IPS-18c (cell line): ENCODE measurements around the gene PLPP1.
"Not testable (repeated sequence)": the region's sequence is repeated elsewhere in the genome, so short reads cannot be mapped to it uniquely, and the experiment has no call there.

Experiments
- H3K4me3 ChIP-seq: 2 replicates; pipeline ENCODE4 v1.7.0; 2013; ENCODE audit warnings: low read depth, mild to moderate bottlenecking, low read length, moderate library complexity; ENCODE audit not compliant: insufficient read depth
- H3K9me3 ChIP-seq: one replicate; pipeline ENCODE4 v1.6.1; 2013; ENCODE audit warnings: mild to moderate bottlenecking, low read length, moderate library complexity; ENCODE audit not compliant: control insufficient read depth, insufficient read depth

Gene PLPP1

DNA sequence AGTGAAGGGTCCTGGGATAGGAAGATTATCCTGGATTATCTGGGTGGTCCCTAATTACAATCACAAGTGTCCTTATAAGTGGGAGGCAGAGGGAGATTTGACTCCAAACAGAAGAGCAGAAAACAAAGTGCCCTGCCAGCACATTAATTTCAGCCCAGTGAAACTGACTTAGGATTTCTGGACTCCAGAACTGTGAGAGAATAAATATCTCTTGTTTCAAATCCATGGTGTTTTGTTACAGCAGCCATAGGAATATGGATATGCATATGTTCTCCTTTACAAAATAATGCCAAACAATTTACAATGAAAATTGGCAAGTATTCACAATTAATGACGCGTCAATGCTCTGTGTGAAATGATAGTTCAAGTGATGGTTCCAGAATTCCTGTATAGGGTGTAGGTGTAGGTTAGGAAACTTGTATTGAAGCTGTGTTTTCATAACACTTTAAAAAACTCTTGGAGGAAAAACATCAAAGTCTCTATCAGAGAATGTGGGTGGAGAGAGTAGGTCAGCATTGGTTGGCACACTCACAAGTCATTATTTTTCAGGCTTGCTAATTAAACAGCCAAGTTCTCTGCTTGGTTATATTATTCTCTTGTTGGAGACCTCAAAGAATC lies 19.9 kb upstream of the PLPP1 start:
- H3K9me3 ChIP-seq = no peaks in the 10 kb centered on the region
- no peak overlapping the region for H3K4me3 ChIP-seq

DNA sequence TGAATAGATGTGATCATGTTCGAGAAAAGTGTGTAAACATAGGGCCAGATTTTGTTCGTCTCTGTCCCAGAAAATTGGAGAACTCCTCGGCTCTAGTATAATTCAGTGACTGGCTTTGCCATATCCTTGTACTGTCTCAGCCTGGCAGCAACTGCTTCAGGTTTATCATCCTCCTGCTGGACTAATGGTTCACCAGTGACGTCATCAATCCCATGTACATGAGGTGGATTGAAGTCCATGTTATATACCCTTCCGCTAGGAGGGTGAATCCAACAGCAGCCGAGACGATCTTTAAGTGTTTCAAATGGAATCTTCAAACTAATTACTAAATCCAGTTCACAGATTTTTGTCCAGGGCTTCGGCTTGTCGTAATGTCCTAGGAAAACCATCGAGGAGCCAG lies 17.1 kb upstream of the PLPP1 start:
- H3K9me3 ChIP-seq = no peaks in the 10 kb centered on the region

DNA sequence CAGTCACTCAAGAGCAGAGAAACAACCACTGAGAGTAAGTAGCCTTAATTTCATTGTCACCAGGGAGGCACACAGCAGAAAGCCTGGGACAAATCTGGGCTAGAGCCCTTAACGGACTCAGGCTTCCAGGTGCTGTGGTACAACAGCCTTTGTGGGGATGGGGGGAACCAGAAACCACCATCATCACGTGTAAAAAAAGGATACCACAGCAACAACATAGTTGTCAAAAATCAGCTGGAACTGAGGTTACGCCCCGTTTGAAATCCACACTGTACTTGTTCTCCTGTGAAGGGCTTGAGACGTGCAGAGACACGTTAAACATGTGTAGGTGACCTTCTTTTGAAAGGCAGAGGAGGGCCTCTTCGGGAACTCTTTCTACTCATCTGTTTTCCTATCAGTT lies 16.6 kb upstream of the PLPP1 start:
- H3K4me3 ChIP-seq = no peak overlapping the region
- no peaks in the 10 kb centered on the region for H3K9me3 ChIP-seq

More for the DNA sequence above, 17.1 kb upstream of the PLPP1 start:
- H3K4me3 ChIP-seq = no peak overlapping the region

DNA sequence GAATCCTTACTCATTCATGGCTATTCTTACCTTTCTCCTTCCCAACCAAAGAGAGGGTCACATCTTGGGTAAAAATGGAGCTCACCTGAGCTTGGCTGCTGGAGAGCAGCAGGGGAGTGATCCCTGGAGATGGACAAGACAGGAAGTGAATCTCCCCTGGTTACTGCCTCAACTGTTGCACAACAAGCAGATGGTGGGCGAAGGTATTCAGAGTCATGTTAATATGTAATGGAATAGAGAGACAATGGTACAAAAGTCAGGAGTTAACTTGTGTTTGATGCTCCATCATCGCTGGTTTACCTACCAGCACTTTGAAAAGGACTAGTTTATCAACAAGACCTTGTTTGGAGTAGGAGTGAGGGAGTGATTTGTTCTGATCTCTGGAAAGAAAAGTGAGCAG lies 13.0 kb upstream of the PLPP1 start:
- no peaks in the 10 kb centered on the region for H3K9me3 ChIP-seq
- no peak overlapping the region for H3K4me3 ChIP-seq

DNA sequence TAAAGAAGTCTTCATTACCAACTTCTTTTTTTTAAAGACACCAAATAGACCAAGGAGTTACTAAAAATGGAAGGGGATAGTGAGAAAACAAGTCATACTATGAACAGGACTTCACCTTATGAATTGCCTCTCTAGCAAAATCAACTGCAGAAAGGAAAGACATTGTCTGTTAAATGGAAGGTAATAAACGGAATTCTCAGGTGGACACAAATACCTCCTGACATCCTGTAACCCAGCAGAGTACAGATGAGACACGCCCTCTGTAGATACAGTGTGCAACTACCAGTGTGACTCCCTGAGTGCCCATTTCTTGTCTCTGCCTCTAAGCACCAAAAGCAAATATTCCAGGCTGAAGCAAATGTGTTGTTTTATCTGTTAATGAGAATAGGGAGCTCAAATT lies 12.2 kb upstream of the PLPP1 start:
- Histone ChIP-seq H3K9me3 (no peaks in the 10 kb centered on the region), H3K4me3 (no peak overlapping the region)

DNA sequence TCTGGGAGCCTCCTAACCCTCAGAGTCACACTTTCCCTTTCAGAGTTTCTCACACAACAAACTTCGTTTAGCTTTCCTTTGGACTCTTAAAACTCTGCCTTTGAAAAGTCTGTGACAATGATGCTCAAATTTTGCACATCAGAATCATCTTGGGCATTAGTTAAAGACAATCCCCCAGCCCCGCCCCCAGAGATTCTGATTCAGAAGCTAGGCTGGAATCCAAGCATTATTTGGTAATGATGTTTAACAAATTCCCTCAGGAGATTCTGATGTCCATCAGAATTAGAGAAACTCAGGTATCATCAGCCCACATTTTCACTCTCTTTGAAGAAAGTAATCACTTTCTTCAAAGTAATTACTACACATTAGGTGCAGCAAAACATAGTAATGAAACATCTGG lies 9.6 kb upstream of the PLPP1 start:
- no peaks in the 10 kb centered on the region for H3K9me3 ChIP-seq
- no peak overlapping the region for H3K4me3 ChIP-seq

DNA sequence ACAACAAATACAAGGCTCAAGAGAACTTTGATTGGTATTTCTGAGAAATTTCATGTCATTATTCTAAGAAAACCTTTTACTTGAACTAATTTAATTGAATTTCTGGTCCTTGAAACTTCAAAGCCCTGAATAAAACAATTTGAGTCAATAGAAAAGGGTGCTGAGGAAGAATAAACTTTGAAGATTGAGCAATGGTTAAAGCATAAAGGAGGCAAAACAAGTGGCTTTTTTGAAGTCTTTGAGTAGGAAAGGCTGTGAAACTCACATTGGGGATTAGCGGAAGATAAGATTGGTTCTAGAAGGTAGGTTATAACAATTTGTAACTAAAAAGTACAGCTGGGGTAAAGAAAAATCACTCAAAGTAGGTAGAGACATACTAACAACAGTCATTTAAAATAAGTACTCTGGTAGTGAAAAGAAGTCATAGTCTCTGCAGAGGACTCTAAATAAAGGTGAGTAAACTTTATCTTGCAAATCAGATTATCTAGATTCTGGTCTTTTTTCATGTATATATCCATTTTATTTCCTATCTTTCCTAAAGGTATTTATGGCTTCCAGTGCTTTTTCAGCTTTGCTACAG lies 6.4 kb upstream of the PLPP1 start:
- Histone ChIP-seq H3K9me3 (no peaks in the 10 kb centered on the region), H3K4me3 (no peak overlapping the region)

DNA sequence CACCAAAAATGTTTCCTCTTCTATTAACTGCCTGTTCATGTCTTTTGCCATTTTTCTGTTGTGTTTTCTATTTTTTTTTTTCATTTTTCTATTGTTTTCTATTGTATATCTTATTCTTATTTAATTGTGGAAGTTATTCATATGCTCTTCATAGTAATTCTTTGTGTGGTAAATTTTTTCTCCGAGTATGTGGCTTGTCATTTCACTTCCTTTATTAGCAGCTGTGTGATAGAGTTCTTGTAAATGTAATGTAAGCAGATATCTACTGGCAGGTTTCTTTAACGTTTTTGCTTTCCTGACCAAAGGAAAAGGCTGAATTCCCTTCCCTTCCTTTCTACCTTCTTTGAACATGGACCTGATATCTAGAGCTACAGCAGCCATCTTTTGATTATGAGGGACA lies 5.8 kb upstream of the PLPP1 start:
- H3K9me3 ChIP-seq = no peaks in the 10 kb centered on the region
- no peak overlapping the region for H3K4me3 ChIP-seq

DNA sequence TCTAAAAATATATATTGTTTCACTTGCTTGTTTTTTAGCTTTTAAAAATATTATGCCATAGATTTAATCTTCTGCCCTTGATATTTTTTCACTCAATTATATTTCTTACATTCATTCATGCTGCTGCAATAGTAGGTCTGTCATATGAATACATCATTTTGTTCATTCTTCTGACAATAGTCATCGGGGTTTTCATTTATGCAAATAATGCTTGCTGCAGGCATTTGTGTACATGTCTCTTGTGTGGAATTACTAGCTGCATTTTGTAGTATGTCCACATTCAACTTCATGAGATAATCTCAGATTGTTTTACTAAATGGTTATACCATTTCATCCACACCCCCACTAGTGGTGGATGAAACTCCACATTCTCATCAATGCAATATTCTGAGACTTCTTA lies 5.3 kb upstream of the PLPP1 start:
- H3K4me3 ChIP-seq = no peak overlapping the region
- no peaks in the 10 kb centered on the region for H3K9me3 ChIP-seq

DNA sequence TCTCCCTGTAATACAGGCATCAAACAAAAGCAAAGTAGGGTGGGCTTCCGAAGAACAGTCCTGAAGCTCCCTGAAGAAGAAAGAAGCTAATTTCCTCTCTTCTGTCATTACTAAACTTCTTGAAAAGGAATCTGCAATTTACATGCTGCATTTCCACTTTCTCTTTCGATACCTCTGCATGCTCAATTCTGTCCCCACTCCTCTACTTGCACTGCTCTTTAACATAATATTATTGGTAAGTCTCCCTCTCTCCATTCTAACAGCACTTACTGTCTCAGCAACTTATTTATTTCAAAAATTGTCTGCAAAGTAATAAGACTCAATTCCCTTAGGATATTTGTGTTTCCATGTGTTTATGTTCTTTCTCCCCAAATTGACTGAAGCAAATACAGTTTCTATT lies 3.9 kb upstream of the PLPP1 start:
- no peak overlapping the region for H3K4me3 ChIP-seq
- no peaks in the 10 kb centered on the region for H3K9me3 ChIP-seq

DNA sequence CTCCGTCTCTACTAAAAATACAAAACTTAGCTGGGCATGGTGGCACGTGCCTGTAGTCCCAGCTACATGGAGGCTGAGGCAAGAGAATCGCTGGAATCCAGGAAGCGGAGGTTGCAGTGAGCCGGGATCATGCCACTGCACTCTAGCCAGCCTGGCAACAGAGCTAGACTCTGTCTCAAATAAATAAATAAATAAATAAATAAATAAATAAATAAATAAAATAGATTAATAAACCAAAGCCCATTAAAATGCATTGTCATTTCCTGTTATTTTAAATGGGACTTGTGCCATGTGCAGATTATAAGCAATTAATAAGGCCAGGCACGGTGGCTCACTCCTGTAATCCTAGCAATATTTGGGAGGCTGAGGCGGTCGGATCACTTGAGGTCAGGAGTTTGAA lies 2.6 kb upstream of the PLPP1 start:
- not testable (repeated sequence) for H3K9me3 ChIP-seq, H3K4me3 ChIP-seq

DNA sequence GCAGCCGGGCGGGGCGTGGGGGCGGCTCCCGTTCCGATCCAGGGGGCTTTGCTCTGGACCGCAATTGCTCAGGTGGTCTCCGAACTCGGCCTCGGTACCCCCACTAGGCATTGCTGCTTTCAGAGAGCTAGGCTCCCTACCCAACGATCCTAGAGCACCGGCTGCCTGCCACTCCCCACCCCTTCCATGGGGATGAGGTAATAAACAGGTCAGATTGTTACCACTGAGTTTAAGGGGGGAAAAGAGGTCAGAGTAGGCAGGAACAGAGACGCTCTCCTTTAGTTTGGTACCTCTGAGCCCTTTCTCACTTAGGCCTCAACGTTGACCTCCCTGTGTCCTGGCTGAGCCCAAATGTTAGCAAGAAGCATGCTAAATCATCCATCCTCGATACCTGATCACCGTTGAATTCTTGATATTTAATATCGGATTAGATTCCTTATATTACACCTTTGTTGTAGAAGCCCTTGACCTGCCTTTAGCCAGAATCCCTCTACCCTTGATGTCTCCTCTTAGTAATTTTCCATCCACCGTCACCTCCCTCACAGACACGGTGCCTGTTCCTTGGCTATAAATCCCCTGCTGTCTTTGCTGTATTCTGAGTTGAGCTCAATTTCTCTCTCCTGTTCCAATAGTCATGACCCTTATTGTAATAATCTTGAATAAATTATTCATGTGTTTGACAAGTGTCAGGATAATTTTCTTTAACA lies 588 bp upstream of the PLPP1 start:
- Histone ChIP-seq H3K9me3 (no peaks in the 10 kb centered on the region), H3K4me3 (peak overlapping the region; percentile 98)

DNA sequence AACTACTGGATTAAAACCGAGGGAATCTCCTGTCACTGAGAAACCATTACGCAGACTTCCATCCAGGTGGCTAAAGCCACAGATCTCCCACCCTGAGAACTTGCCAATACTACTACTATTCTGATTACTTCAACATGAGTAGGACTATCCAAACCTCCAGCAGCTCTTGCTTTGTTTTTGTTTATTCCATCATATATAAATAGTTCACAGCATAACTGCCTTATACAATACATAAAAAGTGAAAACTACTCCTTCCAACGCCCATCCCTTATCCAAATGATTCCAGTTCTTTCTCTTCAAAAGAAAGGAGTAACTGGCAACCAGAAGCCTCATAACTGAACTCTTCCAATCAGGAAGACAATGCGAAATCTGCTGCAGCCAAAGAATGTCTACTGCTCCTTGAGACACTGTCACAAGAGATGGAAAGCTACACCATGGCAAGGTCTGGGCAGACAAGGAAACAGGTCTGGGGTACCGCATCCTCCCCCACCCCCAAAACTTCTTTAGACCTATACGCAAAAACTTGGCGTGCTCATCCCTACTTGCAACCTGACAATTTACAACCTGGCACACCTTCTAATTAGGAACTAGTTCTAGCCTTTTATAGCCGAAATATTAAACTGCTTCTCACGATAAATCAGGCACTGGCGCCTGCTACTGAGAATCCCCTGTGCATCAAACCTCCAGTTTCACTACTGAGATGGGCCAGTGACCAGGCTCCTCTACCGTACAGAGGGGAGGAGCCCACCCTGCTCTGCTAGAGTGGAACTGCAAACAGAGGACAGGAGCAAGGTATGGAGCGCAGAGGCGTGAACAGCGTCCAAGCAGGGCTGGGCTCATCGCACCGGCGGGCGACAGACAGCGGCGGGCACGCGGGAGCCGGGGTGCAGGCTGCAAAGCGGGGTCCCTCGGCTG lies 986 bp downstream of the PLPP1 start:
- no peaks in the 10 kb centered on the region for H3K9me3 ChIP-seq
- peak overlapping the region; percentile 98 for H3K4me3 ChIP-seq

DNA sequence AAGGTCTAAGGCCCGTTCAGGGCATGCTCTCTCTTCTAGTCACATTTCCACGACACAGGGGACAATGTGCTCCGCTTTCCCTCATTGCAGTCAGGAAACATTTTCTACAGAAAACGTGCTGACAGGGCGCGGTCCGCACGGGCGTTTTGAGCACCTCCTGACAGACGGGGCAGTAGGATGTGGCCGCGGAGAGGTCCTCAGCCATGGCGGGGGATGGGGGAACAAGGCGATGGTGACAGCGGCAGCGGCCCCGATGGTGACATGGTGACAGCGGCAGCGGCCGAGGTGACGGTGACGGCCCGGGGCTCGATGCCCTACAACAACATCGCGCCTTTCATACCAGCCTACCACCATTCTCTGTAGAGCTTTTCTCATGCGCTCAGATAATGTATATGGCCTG lies 4.1 kb downstream of the PLPP1 start:
- no peak overlapping the region; the same call in 1 of the 2 replicates for H3K4me3 ChIP-seq
- H3K9me3 ChIP-seq = no peaks in the 10 kb centered on the region

DNA sequence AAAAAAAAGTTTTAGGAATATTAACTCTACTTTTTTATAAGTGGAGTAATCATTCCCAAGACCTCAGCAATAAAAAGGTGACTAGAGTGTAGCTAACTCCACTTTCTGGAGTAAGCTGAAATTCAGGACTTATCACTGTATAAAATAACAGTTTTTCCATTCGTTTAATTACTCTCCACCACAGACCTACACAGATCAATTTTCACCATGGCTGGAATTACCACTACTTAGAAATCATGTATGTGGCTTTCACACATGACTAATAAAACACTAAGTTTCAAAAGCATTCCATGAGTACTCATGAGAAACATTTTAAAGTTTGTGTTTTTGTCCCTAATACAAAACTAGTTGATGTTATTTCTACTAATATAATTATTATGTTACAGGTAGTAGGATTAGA lies 9.9 kb downstream of the PLPP1 start:
- Histone ChIP-seq H3K4me3 (no peak overlapping the region), H3K9me3 (no peaks in the 10 kb centered on the region)

DNA sequence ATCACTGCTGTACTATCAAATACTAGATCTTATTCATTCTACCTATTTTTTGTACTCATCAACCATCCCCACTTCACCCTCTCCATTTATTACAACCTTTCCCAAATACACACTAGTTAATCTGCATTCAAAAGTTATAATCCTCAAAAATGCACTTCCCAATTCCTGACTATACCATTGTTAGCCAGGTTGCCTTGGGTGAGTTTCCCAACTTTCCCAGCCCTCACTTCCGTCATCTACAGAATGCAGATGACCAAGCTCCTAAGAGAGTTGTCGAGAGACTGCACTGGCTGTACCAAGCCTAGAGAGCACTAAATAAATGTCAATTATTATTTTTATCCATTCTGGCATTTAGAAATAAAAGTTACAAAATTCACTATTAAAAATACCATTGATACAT lies 11.5 kb downstream of the PLPP1 start:
- Histone ChIP-seq H3K4me3 (no peak overlapping the region), H3K9me3 (no peaks in the 10 kb centered on the region)

DNA sequence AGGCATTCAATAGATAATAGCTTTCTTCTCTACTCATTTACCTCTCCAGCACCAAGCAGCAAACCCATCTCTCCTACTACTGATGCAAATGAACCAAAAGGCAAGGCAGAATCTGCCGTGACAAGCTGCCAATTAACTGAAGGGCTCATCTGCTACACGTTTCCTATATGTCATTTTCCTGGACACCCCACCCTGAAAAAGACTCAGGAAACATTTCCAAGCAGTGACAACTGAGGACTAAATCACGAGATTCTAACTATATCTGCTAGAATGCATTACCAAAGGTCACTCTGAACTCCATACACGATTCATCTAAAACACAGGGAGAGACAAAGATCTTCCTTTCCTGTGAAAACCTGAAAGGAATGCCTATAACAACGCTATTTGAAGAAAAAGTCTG lies 12.9 kb downstream of the PLPP1 start:
- Histone ChIP-seq H3K4me3 (no peak overlapping the region), H3K9me3 (no peaks in the 10 kb centered on the region)
